Thoracic aorta (tissue), 2 donors: ENCODE data around the gene FLNC. TPM values are rescaled to one million over a fixed set of nuclear protein-coding genes. Genes with fewer than 3 reads are reported as not detected.

Experiments
- ATAC-seq: fragments of 150-250 bp; one replicate; pipeline ENCODE4 v1.8.0; 2017; ENCODE audit warnings: low read depth; ENCODE audit not compliant: insufficient number of reproducible peaks, low FRiP score
- DNase-seq: peaks from one replicate; pipeline ENCODE4 v3.0.0-alpha.2; 2020; ENCODE audit warnings: low spot score
- H3K27ac ChIP-seq, 2 donors: fragments of 200-600 bp; sonication (generic); 1 replicate in 1 of 2; 2 replicates in 1 of 2; pipeline ENCODE4 v1.5.1; 2016; ENCODE audit warnings: mild to moderate bottlenecking in 2 of 2, moderate library complexity in 2 of 2
- H3K27me3 ChIP-seq: fragments of 200-600 bp; sonication (generic); replicated peaks from 2 replicates; pipeline ENCODE4 v1.6.0; 2016; ENCODE audit warnings: mild to moderate bottlenecking; ENCODE audit not compliant: insufficient read depth
- H3K36me3 ChIP-seq: fragments of 200-600 bp; sonication (generic); one replicate; pipeline ENCODE4 v1.5.1; 2016
- H3K4me1 ChIP-seq, 2 donors: fragments of 200-600 bp; sonication (generic); 1 replicate in 1 of 2; 2 replicates in 1 of 2; pipeline versions ENCODE4 v1.5.1 to v1.6.0; 2016; ENCODE audit warnings: low read depth in 2 of 2, mild to moderate bottlenecking in 1 of 2; ENCODE audit not compliant: control insufficient read depth in 1 of 2
- H3K4me3 ChIP-seq: fragments of 200-600 bp; sonication (generic); 2 replicates; pipeline ENCODE4 v1.5.1; 2016; ENCODE audit warnings: mild to moderate bottlenecking
- H3K9me3 ChIP-seq: fragments of 200-600 bp; sonication (generic); 2 replicates; pipeline ENCODE4 v1.5.1; 2016
- total RNA-seq, 2 donors: library from RNA; depleted of rRNA; stranded (reverse); fragments of >200 nt; gene quantifications; one replicate each; pipeline versions ENCODE4 v1.1.0 to v1.2.3, GENCODE V29; 2016
- TF ChIP-seq, protein P1 (sequence below): fragments of 200-600 bp; sonication (generic); IDR thresholded peaks from one replicate; pipeline ENCODE4 v1.5.1; 2019; ENCODE audit warnings: antibody characterized with exemption

The FLNC gene
- total RNA-seq, 2 donors from 2014 or later: 157 to 273 TPM

GRCh38 chr7:128785738-128786137 is 44.5 kb upstream of the FLNC start:
- no peaks in the 10 kb centered on the region for H3K27me3 ChIP-seq
- DNase-seq (no peak), ATAC-seq (no peak)
- TF ChIP-seq, protein P1, sequence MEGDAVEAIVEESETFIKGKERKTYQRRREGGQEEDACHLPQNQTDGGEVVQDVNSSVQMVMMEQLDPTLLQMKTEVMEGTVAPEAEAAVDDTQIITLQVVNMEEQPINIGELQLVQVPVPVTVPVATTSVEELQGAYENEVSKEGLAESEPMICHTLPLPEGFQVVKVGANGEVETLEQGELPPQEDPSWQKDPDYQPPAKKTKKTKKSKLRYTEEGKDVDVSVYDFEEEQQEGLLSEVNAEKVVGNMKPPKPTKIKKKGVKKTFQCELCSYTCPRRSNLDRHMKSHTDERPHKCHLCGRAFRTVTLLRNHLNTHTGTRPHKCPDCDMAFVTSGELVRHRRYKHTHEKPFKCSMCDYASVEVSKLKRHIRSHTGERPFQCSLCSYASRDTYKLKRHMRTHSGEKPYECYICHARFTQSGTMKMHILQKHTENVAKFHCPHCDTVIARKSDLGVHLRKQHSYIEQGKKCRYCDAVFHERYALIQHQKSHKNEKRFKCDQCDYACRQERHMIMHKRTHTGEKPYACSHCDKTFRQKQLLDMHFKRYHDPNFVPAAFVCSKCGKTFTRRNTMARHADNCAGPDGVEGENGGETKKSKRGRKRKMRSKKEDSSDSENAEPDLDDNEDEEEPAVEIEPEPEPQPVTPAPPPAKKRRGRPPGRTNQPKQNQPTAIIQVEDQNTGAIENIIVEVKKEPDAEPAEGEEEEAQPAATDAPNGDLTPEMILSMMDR: no peak
- no peak overlapping the region for H3K4me3 ChIP-seq
- no peaks in the 10 kb centered on the region for H3K9me3 ChIP-seq
- peaks cover 17 to 33% of the 10 kb centered on the region in 2 donors for H3K4me1 ChIP-seq
- no peak overlapping the region for H3K27ac ChIP-seq
- no peaks in the 10 kb centered on the region for H3K36me3 ChIP-seq

DNA sequence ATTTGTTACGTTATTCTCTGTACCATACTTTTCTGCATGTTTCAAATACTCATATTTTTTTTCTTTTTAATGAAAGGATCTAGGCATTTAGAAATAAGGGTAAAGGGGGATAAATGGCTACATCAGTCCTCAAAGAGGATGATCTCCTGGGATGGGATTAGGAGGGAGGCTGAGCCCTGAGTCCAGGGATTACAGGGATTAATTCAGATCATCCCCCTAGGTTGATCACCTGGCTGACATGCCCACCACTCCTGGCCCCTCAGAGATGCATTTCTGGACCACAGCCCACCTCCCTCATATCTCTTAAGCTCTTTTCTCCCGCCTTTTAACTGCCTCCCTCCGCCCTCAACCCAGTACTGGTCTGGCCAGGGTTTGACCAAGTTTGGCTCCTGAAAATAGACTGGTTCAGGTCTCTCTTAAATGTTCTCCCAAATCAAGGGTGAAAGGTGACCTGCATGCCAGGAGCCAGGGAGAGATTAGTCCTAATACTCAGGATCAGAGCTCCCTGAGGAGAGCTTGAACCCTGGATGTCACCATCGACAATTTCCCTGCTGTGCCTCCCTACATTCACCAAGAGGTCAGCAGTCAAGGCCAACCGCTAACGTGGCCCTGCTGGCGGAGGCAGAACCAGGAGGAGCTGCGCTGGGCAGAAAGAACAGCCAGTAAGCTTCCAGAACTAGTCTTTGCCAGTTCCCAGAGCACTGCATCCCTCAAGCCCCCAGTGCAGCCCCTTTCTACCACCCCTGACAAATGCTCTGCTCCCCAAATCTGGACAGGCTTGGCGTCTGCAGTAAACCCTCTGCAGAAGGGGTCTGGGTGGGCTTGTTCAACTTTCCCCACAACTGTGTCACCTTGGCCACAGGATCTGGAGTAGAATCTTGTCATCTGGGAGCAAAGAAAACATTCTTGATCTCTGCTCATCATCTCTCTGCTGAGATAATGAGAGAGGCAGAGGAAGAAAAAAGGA is 41.5 kb upstream of the FLNC start:
- H3K27ac ChIP-seq: no peak overlapping the region
- no peak for ATAC-seq
- no peak for DNase-seq
- H3K4me1 ChIP-seq: peaks cover 6 to 24% of the 10 kb centered on the region in 2 donors
- H3K9me3 ChIP-seq: no peaks in the 10 kb centered on the region
- TF ChIP-seq, protein P1: no peak
- H3K27me3 ChIP-seq: no peaks in the 10 kb centered on the region
- no peak overlapping the region for H3K4me3 ChIP-seq
- no peaks in the 10 kb centered on the region for H3K36me3 ChIP-seq

GRCh38 chr7:128790315-128791041 is 39.7 kb upstream of the FLNC start:
- peaks cover 6 to 22% of the 10 kb centered on the region in 2 donors for H3K4me1 ChIP-seq
- ATAC-seq: no peak
- no peak for DNase-seq
- no peaks in the 10 kb centered on the region for H3K9me3 ChIP-seq
- peak overlapping the region; percentile 30 to 62 for H3K27ac ChIP-seq
- TF ChIP-seq, protein P1: no peak
- H3K36me3 ChIP-seq: peaks cover 3% of the 10 kb centered on the region
- H3K4me3 ChIP-seq: peak overlapping the region; percentile 87
- no peaks in the 10 kb centered on the region for H3K27me3 ChIP-seq

DNA sequence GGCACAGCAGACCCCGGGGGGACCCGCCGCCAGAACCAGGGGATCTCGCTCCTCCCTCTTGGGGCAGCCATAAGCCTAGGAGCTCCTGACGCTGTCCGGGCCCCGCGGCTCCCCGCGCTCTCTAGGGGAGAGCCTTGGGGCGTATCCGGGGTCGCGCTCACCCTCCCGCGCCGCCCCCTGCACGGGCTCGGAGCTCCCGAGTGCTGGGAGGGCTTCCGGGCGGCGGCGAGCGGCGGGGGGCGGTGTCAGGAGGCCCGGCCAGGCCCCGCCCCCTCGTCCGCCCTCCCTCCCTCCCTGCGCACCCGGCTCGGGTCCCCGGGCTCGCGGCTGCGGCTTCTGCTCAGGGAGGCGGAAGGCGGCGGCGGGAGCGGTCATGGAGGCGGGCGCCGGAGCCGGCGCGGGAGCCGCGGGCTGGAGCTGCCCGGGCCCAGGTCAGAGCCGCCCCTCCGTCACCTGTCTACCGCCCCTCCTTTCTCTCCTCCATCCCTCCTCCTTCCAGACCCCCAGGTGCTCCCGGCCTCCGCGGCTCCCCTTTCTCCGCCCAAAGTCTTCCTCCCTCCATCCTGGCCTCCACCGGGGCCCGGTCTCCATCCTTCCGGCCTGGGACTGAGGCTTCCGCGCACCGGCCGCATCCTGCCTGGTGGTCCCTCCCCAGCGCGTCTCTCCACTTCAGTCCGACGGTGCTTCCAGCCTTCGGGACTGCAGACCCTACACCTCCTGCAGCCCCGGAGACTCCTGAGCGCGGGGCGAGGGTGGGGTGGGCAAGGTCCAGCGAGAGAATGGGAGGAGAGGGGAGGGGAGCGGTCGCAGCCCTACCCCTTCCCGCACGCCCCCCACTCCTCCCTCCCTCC is 38.9 kb upstream of the FLNC start, which contains the start of gene CCDC136:
CCDC136 (plus strand) TSS at position 848 of the 851 bp plus-strand sequence. CDS start 444 bp downstream, outside the sequence.
- ATAC-seq (peak; percentile 71), DNase-seq (no peak)
- H3K4me1 ChIP-seq: peaks cover 6 to 22% of the 10 kb centered on the region in 2 donors
- TF ChIP-seq, protein P1: no peak
- H3K9me3 ChIP-seq: no peaks in the 10 kb centered on the region
- H3K4me3 ChIP-seq: peak within 1 kb of the TSS; percentile 87
- H3K27ac ChIP-seq: peak within 1 kb of the TSS; percentile 30 to 62
- no peaks in the 10 kb centered on the region for H3K27me3 ChIP-seq
- peaks cover 3% of the 10 kb centered on the region for H3K36me3 ChIP-seq
